ENCODE data around the gene YWHAG.

DNA sequence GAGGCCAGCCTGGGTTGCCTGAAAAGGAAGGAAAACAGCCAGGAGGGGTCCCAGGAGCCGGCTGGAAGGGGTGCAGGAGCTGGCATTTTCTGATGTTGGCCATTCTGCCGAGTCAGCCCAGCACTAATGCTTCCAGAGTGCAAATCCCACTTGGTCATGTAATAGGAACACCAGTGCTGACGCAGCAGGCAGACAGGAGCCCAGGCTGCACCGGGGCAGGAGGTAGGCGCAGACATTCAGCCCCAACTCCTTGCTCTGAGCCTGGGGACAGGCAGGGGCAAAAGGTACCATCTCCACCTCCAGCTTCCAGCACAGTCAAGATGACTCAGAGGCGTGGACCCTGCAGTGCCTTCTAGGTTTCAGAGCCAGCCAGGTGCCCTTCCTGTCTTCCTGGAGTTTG, 10.2 kb upstream of the YWHAG start:
- no peak for TF ChIP-seq EZH2phosphoT487 (IDR thresholded peaks at IDR 0.05; ENCODE audit: borderline replicate concordance, low read depth, low read length)
- TF ChIP-seq, protein P1, sequence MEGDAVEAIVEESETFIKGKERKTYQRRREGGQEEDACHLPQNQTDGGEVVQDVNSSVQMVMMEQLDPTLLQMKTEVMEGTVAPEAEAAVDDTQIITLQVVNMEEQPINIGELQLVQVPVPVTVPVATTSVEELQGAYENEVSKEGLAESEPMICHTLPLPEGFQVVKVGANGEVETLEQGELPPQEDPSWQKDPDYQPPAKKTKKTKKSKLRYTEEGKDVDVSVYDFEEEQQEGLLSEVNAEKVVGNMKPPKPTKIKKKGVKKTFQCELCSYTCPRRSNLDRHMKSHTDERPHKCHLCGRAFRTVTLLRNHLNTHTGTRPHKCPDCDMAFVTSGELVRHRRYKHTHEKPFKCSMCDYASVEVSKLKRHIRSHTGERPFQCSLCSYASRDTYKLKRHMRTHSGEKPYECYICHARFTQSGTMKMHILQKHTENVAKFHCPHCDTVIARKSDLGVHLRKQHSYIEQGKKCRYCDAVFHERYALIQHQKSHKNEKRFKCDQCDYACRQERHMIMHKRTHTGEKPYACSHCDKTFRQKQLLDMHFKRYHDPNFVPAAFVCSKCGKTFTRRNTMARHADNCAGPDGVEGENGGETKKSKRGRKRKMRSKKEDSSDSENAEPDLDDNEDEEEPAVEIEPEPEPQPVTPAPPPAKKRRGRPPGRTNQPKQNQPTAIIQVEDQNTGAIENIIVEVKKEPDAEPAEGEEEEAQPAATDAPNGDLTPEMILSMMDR (conservative IDR thresholded peaks at IDR 0.05; ENCODE audit: low read length) = no peak
